Hepatocyte (in vitro differentiated cells): ENCODE data around the gene VGLL2.

Source experiments
- CTCF ChIP-seq: fragments of 200-600 bp; sonication (generic); IDR thresholded peaks from 2 replicates; pipeline ENCODE4 v1.5.1; 2016; ENCODE audit warnings: antibody characterized with exemption, mild to moderate bottlenecking; ENCODE audit not compliant: poor library complexity
- EZH2phosphoT487 ChIP-seq: fragments of 200-600 bp; sonication (generic); IDR thresholded peaks from one replicate; pipeline ENCODE4 v1.6.1; 2018; ENCODE audit warnings: antibody characterized with exemption, mild to moderate bottlenecking, low read depth, moderate library complexity; ENCODE audit not compliant: unreplicated experiment, severe bottlenecking

GRCh38 chr6:117317261-117317660, 51.9 kb downstream of the VGLL2 start:
- TF ChIP-seq CTCF = peak; percentile 60
- no peak for TF ChIP-seq EZH2phosphoT487
